HepG2 (cell line): ENCODE measurements around the gene TTLL11.

ENCODE experiments used
- CSRNP2 ChIP-seq: sonication (generic); formaldehyde crosslinking; conservative IDR thresholded peaks from 2 replicates; pipeline ENCODE4 v1.8.0; 2022; ENCODE audit warnings: low read depth, missing genetic modification reagents
- CTCF ChIP-seq: sonication (generic); formaldehyde crosslinking; IDR thresholded peaks from 2 replicates; pipeline ENCODE4 v1.5.0; 2020; ENCODE audit warnings: mild to moderate bottlenecking, missing genetic modification reagents, moderate library complexity
- FOXM1 ChIP-seq: sonication (generic); formaldehyde crosslinking; IDR thresholded peaks from 2 replicates; pipeline ENCODE4 v1.5.0; 2020; ENCODE audit warnings: missing genetic modification reagents
- JUND ChIP-seq: sonication (generic); formaldehyde crosslinking; IDR thresholded peaks from 2 replicates; pipeline ENCODE4 v1.8.0; 2022; ENCODE audit warnings: mild to moderate bottlenecking, missing genetic modification reagents
- MAFF ChIP-seq: IDR thresholded peaks from 2 replicates; pipeline ENCODE4 v1.6.1; 2011; ENCODE audit warnings: low read depth, low read length, improper control_type of control experiment
- POLR2AphosphoS5 ChIP-seq: IDR thresholded peaks from 2 replicates; pipeline ENCODE4 v1.6.1; 2012; ENCODE audit warnings: low read depth, low read length
- TFDP2 ChIP-seq: sonication (generic); formaldehyde crosslinking; IDR thresholded peaks from 2 replicates; pipeline ENCODE4 v1.4.0; 2020; ENCODE audit warnings: missing genetic modification reagents
- TMF1 ChIP-seq: sonication (generic); formaldehyde crosslinking; IDR thresholded peaks from 2 replicates; pipeline ENCODE4 v1.8.1; 2022; ENCODE audit warnings: low read depth, missing genetic modification reagents
- ZNF589 ChIP-seq: sonication (generic); formaldehyde crosslinking; conservative IDR thresholded peaks from 2 replicates; pipeline ENCODE4 v1.8.0; 2022; ENCODE audit warnings: mild to moderate bottlenecking, moderate library complexity, missing genetic modification reagents
- ZNF704 ChIP-seq: sonication (generic); formaldehyde crosslinking; IDR thresholded peaks from 2 replicates; pipeline ENCODE4 v1.8.1; 2023; ENCODE audit warnings: mild to moderate bottlenecking, inconsistent platforms, moderate library complexity, missing genetic modification reagents, borderline replicate concordance

- TF ChIP-seq ZNF704 (CRISPR knock-in tag) (no peak), FOXM1 (CRISPR knock-in tag) (no peak), CTCF (CRISPR knock-in tag) (no peak), MAFF (no peak), TFDP2 (CRISPR knock-in tag) (no peak), JUND (CRISPR knock-in tag) (no peak), TMF1 (CRISPR knock-in tag) (no peak), ZNF589 (CRISPR knock-in tag) (no peak), POLR2AphosphoS5 (no peak), CSRNP2 (CRISPR knock-in tag) (no peak)
These were observed 207.7 kb downstream of the TTLL11 start for GRCh38 chr9:121885345-121885901.
